Activated T-helper 2 cell treated with anti-CD3 and anti-CD28 coated beads, Interferon-gamma antibody, Interleukin-2, Interleukin-4, amounts not matched to agents 10 μg/mL and 5 μg/mL and 100 μg/mL, durations not matched to agents 14 hours and 24 hours and 36 hours (primary cell): ENCODE data around the gene ETF1. TPM values are rescaled to one million over a fixed set of nuclear protein-coding genes. Genes with fewer than 3 reads are reported as not detected.

Experiments
- DNase-seq: peaks from one replicate; pipeline ENCODE4 v3.0.0; 2021; ENCODE audit warnings: low spot score
- H3K27ac Mint-ChIP-seq: one replicate; pipeline ENCODE4 v1.8.0; 2021; ENCODE audit warnings: mixed read lengths
- H3K27me3 Mint-ChIP-seq: one replicate; pipeline ENCODE4 v1.8.0; 2021; ENCODE audit warnings: low read depth, mixed read lengths
- H3K36me3 Mint-ChIP-seq: one replicate; pipeline ENCODE4 v1.8.0; 2021; ENCODE audit warnings: low read depth, mixed read lengths
- H3K4me1 Mint-ChIP-seq: one replicate; pipeline ENCODE4 v1.8.0; 2021; ENCODE audit warnings: low read depth, mixed read lengths
- H3K4me3 Mint-ChIP-seq: one replicate; pipeline ENCODE4 v1.8.0; 2021; ENCODE audit warnings: low read depth, mild to moderate bottlenecking, moderate library complexity, mixed read lengths
- H3K9me3 Mint-ChIP-seq: one replicate; pipeline ENCODE4 v1.8.0; 2021; ENCODE audit warnings: mixed read lengths
- intact Hi-C: fragments of 100-400 bp; cut with micrococcal nuclease; formaldehyde crosslinking; loops from one replicate; pipeline ENCODE4 v1.15.1; 2023
- total RNA-seq: library from RNA; stranded (reverse); gene quantifications from 2 replicates; pipeline ENCODE4 v1.2.3, GENCODE V29; 2022

Gene ETF1
- 169 and 170 TPM in 2 replicates for total RNA-seq

GRCh38 chr5:138542956-138543729 is at the start of gene ETF1:
TSS of gene ETF1 (minus strand) at chr5:138543236. CDS start at chr5:138542918, 318 bp downstream.
- H3K4me3 Mint-ChIP-seq, result peak within 1 kb of the TSS; percentile 100
- intact Hi-C loops, result loop anchor here (1.0 to 10.0 kb wide), 7 partner anchors 32 to 752 kb away; partner anchors contain the start of genes BRD8, EGR1, HSPA9 and KDM3B
- H3K36me3 Mint-ChIP-seq, result peaks cover 65% of the 10 kb centered on the region

GRCh38 chr5:138588013-138588788 is 45.2 kb upstream of the ETF1 start:
- peaks cover 29% of the 10 kb centered on the region for H3K27me3 Mint-ChIP-seq
- intact Hi-C loops, result no loop called here

More at GRCh38 chr5:138542956-138543729, at the start of gene ETF1:
- Mint-ChIP-seq H3K4me1 (peaks cover 56% of the 10 kb centered on the region), H3K27me3 (no peaks in the 10 kb centered on the region), H3K27ac (peak within 1 kb of the TSS; percentile 100), H3K9me3 (no peaks in the 10 kb centered on the region)
- peak; percentile 100 for DNase-seq

GRCh38 chr5:138585157-138585556 is 42.1 kb upstream of the ETF1 start:
- H3K4me1 Mint-ChIP-seq, result no peaks in the 10 kb centered on the region
- H3K4me3 Mint-ChIP-seq, result no peak overlapping the region
- no peaks in the 10 kb centered on the region for H3K36me3 Mint-ChIP-seq
- H3K27me3 Mint-ChIP-seq, result peaks cover 20% of the 10 kb centered on the region
- DNase-seq, result no peak
- intact Hi-C loops, result no loop called here
- H3K9me3 Mint-ChIP-seq, result no peaks in the 10 kb centered on the region
- no peak overlapping the region for H3K27ac Mint-ChIP-seq

More at GRCh38 chr5:138588013-138588788, 45.2 kb upstream of the ETF1 start:
- H3K4me1 Mint-ChIP-seq, result no peaks in the 10 kb centered on the region
- H3K9me3 Mint-ChIP-seq, result no peaks in the 10 kb centered on the region
- no peak overlapping the region for H3K27ac Mint-ChIP-seq
- no peak overlapping the region for H3K4me3 Mint-ChIP-seq
- no peaks in the 10 kb centered on the region for H3K36me3 Mint-ChIP-seq
- no peak for DNase-seq

GRCh38 chr5:138583984-138584637 is 41.1 kb upstream of the ETF1 start:
- intact Hi-C loops, result no loop called here
- H3K36me3 Mint-ChIP-seq, result no peaks in the 10 kb centered on the region
- no peak for DNase-seq
- no peaks in the 10 kb centered on the region for H3K4me1 Mint-ChIP-seq
- no peaks in the 10 kb centered on the region for H3K9me3 Mint-ChIP-seq
- H3K27me3 Mint-ChIP-seq, result peaks cover 20% of the 10 kb centered on the region
- no peak overlapping the region for H3K27ac Mint-ChIP-seq
- H3K4me3 Mint-ChIP-seq, result no peak overlapping the region

DNA sequence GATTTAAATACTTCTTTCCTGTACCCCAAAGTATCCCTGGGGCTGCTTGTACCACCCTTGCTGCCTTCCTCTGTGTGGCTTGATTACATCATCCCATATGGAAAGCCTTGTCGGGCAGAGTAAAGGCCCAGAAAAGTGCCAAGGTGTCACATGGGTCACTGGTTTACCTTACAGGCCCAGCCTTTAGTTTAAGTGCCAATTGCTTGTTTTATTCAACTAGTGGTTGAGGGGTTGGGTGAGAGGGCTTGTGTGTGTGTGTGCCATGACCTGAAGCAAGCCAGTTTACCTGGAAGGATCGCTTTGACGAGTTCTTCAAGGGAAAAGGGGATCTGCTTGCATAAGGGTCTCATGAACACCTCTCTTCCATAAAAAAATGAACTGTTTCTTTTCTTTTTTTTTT is 39.9 kb upstream of the ETF1 start:
- Mint-ChIP-seq H3K4me3 (no peak overlapping the region), H3K27ac (no peak overlapping the region), H3K36me3 (no peaks in the 10 kb centered on the region), H3K9me3 (no peaks in the 10 kb centered on the region), H3K4me1 (no peaks in the 10 kb centered on the region), H3K27me3 (peaks cover 16% of the 10 kb centered on the region)
- no peak for DNase-seq
- intact Hi-C loops, result no loop called here

DNA sequence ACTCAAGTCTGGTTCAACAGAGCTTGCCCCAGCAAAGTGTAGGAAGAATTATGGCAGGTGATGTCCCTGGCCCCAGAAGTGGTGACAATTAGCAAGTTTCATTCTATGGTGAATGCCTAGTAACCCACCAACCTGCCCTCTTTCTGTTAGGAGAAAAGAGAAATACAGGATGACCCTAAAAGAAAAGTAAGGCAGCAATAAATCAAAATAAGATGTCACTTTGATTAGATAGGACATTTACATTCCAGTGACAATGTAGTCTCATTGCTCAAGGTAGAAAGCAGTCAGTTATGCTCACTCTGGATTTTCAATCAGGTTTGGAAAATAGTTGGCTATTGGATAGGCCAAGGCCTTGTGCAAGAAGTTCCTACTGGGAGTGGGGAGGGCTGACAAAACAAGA is 37.7 kb upstream of the ETF1 start:
- peaks cover 13% of the 10 kb centered on the region for H3K27me3 Mint-ChIP-seq
- H3K4me3 Mint-ChIP-seq, result no peak overlapping the region
- peaks cover 3% of the 10 kb centered on the region for H3K36me3 Mint-ChIP-seq
- intact Hi-C loops, result no loop called here
- no peak overlapping the region for H3K27ac Mint-ChIP-seq
- H3K4me1 Mint-ChIP-seq, result peaks cover 3% of the 10 kb centered on the region
- H3K9me3 Mint-ChIP-seq, result peaks cover 3% of the 10 kb centered on the region
- DNase-seq, result no peak

DNA sequence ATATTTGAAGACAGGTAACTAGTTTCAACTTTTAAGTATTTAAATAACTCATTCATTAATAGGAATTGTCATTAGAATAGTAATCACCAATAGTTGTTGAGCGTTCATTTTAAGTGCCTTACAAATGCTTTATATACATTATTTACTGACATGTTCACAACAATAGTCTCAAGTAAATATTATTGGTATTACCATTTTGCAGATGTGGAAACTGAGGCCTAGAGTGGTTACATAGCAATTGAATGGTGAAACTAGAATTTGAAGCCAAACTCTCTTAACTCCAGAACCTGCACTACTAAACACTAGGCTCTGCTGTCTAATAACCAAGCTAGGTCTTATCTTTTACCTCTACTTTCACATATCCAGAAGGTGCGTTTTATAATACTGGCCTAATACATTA is 37.0 kb upstream of the ETF1 start:
- Mint-ChIP-seq H3K27me3 (peaks cover 10% of the 10 kb centered on the region), H3K4me1 (peaks cover 4% of the 10 kb centered on the region), H3K9me3 (peaks cover 3% of the 10 kb centered on the region), H3K27ac (no peak overlapping the region), H3K4me3 (no peak overlapping the region), H3K36me3 (peaks cover 5% of the 10 kb centered on the region)
- intact Hi-C loops, result no loop called here
- no peak for DNase-seq

- H3K4me3 Mint-ChIP-seq, result no peak overlapping the region
- no peak overlapping the region for H3K27ac Mint-ChIP-seq
- peaks cover 3% of the 10 kb centered on the region for H3K9me3 Mint-ChIP-seq
- peaks cover 4% of the 10 kb centered on the region for H3K4me1 Mint-ChIP-seq
- intact Hi-C loops, result loop anchor here (1.0 to 5.0 kb wide), 5 partner anchors 54 to 813 kb away; partner anchors contain the start of gene SIL1
- H3K27me3 Mint-ChIP-seq, result peaks cover 4% of the 10 kb centered on the region
- DNase-seq, result no peak
- H3K36me3 Mint-ChIP-seq, result peaks cover 10% of the 10 kb centered on the region
These were observed 36.5 kb upstream of the ETF1 start for GRCh38 chr5:138579517-138579863.

DNA sequence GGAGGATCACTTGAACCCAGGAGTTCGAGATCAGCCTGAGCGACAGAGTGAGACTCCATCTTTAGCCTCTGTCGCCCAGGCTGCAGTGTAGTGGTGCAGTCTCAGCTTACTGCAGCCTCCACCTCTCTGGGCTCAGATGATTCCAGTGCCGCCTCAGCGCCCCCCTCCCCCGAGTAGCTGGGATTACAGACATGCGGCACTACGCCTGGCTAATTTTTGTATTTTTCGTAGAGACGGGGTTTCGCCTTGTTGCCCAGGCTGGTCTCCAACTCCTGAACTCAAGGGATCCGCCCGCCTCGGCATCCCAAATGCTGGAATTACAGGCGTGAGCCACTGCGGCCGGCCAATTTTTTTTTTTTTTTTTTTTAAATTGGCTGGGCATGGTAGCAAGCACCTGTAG is 34.4 kb upstream of the ETF1 start:
- no peak overlapping the region for H3K4me3 Mint-ChIP-seq
- H3K4me1 Mint-ChIP-seq, result peaks cover 12% of the 10 kb centered on the region
- no peaks in the 10 kb centered on the region for H3K27me3 Mint-ChIP-seq
- peaks cover 3% of the 10 kb centered on the region for H3K9me3 Mint-ChIP-seq
- H3K36me3 Mint-ChIP-seq, result peaks cover 31% of the 10 kb centered on the region
- H3K27ac Mint-ChIP-seq, result no peak overlapping the region
- DNase-seq, result no peak
- intact Hi-C loops, result loop anchor here (5.0 kb wide), 3 partner anchors 160 to 815 kb away; partner anchors contain the start of gene SIL1

DNA sequence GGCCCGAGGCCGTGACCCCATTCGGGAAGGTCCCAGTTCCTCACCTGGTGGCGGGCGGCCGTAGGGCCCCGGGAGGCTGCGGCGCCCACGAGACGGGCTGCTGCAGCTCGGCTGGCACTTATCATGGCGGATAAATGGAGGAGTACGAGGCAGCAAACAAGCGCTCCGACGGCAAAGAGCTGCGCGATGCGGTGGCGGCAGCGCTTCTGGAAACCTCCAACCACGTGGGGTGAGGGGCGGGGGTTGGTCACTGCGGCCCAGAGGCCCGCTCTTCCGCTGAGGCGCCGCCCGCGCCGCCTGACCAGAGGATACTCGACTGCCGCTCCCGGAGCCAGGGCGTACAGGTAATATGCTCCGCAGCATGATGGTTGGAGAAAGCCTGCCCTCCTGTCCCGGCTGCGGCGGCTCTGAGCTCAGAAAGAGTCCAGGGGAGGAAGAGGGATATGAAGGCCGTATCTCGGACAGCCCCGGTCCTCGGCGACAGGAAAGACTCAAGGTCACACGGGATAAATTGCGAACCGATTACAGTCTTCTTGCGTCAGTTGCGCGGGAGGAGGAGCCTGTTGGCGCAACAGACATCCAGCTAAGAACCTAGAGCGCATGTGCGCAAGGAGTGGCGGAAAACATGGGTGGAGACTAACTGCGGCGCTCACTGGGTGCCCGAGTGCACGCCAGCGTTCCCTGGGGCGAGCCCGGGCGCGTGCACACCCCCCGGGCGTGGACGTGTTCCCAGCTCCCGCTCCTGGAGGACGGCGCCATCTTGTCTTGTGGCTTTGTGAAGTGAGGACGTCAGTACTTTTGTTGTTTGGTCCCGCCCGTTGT is 32.4 kb upstream of the ETF1 start, which contains the start of gene HSPA9:
Gene HSPA9 (minus strand): TSS at position 208 of the 822 bp plus-strand sequence. CDS start 83 bp downstream, at position 125.
- Mint-ChIP-seq H3K9me3 (peaks cover 3% of the 10 kb centered on the region), H3K4me1 (peaks cover 14% of the 10 kb centered on the region)

GRCh38 chr5:138574744-138575193 is 31.7 kb upstream of the ETF1 start:
- intact Hi-C loops, result loop anchor here (1.0 to 5.0 kb wide), 7 partner anchors 31 to 818 kb away; partner anchors contain the start of genes ETF1 and SIL1
- Mint-ChIP-seq H3K4me1 (peaks cover 17% of the 10 kb centered on the region), H3K27ac (peak overlapping the region; percentile 99), H3K9me3 (peaks cover 3% of the 10 kb centered on the region), H3K4me3 (peak overlapping the region; percentile 90), H3K27me3 (no peaks in the 10 kb centered on the region), H3K36me3 (peaks cover 56% of the 10 kb centered on the region)
- DNase-seq, result no peak

More for the DNA sequence above, 32.4 kb upstream of the ETF1 start, which contains the start of gene HSPA9:
- intact Hi-C loops, result loop anchor here (1.0 to 5.0 kb wide), 7 partner anchors 32 to 817 kb away; partner anchors contain the start of genes ETF1 and SIL1
- peak within 1 kb of the TSS; percentile 90 for H3K4me3 Mint-ChIP-seq
- H3K36me3 Mint-ChIP-seq, result peaks cover 50% of the 10 kb centered on the region
- peak; percentile 97 for DNase-seq
- H3K27me3 Mint-ChIP-seq, result no peaks in the 10 kb centered on the region
- peak within 1 kb of the TSS; percentile 99 for H3K27ac Mint-ChIP-seq
